Subcutaneous abdominal adipose tissue (tissue), 5 donors: Measurements from ENCODE around the gene ULK2.
"Not testable (repeated sequence)": the region's sequence is repeated elsewhere in the genome, so short reads cannot be mapped to it uniquely, and the experiment has no call there.

Experiments used
- H3K27ac ChIP-seq: one replicate; pipeline ENCODE4 v1.7.0; 2013; ENCODE audit warnings: low read depth, mild to moderate bottlenecking, inconsistent platforms, low read length, moderate library complexity
- H3K27me3 ChIP-seq, 5 donors: one replicate each; pipeline ENCODE4 v1.7.0; 2013; ENCODE audit warnings: low read length in 5 of 5, inconsistent platforms in 1 of 5; ENCODE audit not compliant: control insufficient read depth in 5 of 5, insufficient read depth in 4 of 5
- H3K36me3 ChIP-seq, 5 donors: one replicate each; pipeline ENCODE4 v1.7.0; 2013; ENCODE audit warnings: low read length in 5 of 5; ENCODE audit not compliant: control insufficient read depth in 5 of 5, insufficient read depth in 5 of 5
- H3K4me1 ChIP-seq, 5 donors: one replicate each; pipeline ENCODE4 v1.7.0; 2013; ENCODE audit warnings: low read length in 5 of 5, mild to moderate bottlenecking in 3 of 5, moderate library complexity in 1 of 5; ENCODE audit not compliant: control insufficient read depth in 5 of 5, insufficient read depth in 5 of 5
- H3K4me3 ChIP-seq, 5 donors: one replicate each; pipeline ENCODE4 v1.7.0; 2013; ENCODE audit warnings: low read length in 5 of 5, low read depth in 1 of 5
- H3K9ac ChIP-seq, 5 donors: one replicate each; pipeline ENCODE4 v1.7.0; 2013; ENCODE audit warnings: low read length in 5 of 5, mild to moderate bottlenecking in 4 of 5, moderate library complexity in 3 of 5
- H3K9me3 ChIP-seq, 5 donors: one replicate each; pipeline ENCODE4 v1.7.0; 2013; ENCODE audit warnings: low read length in 5 of 5; ENCODE audit not compliant: control insufficient read depth in 5 of 5
- donor health status: healthy.
- donor health status: healthy.
- donor health status: healthy.
- donor health status: healthy.
- donor health status: healthy.

The ULK2 gene

GRCh38 chr17:19771971-19772630, 95.6 kb downstream of the ULK2 start:
- Histone ChIP-seq H3K27ac (no peak overlapping the region), H3K4me3 (peak overlapping the region in 1 of 5 donors; percentile 1), H3K4me1 (peaks cover 5 to 50% (median 12%) of the 10 kb centered on the region in 5 donors), H3K27me3 (no peaks in the 10 kb centered on the region), H3K9me3 (no peaks in the 10 kb centered on the region), H3K36me3 (peaks cover 26 to 38% (median 29%) of the 10 kb centered on the region in 5 donors), H3K9ac (no peak overlapping the region)

DNA sequence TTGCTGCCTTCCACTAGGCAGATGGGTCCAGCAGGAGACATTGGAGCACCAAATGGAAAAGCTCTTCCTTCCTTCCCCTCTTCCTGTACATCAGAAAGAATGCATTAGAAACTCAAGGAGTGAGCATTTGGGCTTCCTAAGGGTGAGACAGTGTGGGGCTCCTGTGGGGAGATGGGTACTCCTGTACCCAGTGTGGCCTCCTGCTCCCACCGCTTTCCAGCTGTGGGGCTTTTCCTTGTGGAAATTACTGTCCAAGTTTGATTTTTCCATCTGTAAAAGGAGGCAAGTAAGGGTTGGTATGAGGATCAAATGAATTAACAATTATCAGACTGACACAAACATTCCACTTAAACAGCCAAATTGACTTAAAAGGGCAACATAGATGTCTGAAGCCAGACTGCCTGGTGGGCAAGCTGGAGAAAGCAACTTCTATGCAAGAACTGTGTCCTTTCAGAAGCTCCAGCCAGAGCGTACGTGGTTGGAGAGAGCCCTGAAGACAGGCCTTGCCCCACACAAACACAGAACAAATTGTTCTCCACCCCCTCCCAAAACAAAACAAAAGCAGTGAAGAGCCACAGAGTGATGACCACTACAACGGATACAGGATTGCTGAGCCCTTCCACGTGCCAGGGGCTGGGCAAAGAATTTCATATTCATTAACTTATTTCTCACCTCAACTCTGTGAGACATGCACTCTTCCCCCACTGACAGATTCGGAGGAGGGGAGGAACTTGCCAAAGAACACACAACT, 96.6 kb downstream of the ULK2 start:
- Histone ChIP-seq H3K27ac (peak overlapping the region; percentile 43), H3K4me1 (peaks cover 5 to 58% (median 14%) of the 10 kb centered on the region in 5 donors), H3K9ac (peak overlapping the region in 1 of 5 donors; percentile 12), H3K9me3 (no peaks in the 10 kb centered on the region), H3K27me3 (no peaks in the 10 kb centered on the region), H3K36me3 (peaks cover 18 to 28% (median 22%) of the 10 kb centered on the region in 5 donors), H3K4me3 (no peak overlapping the region)

GRCh38 chr17:19769946-19770652, 97.6 kb downstream of the ULK2 start:
- peaks cover 9 to 18% (median 12%) of the 10 kb centered on the region in 5 donors for H3K36me3 ChIP-seq
- H3K9me3 ChIP-seq, result no peaks in the 10 kb centered on the region
- H3K4me1 ChIP-seq, result peaks cover 5 to 58% (median 14%) of the 10 kb centered on the region in 5 donors
- H3K27ac ChIP-seq, result peak overlapping the region; percentile 43
- no peak overlapping the region for H3K9ac ChIP-seq
- H3K4me3 ChIP-seq, result no peak overlapping the region
- no peaks in the 10 kb centered on the region for H3K27me3 ChIP-seq

DNA sequence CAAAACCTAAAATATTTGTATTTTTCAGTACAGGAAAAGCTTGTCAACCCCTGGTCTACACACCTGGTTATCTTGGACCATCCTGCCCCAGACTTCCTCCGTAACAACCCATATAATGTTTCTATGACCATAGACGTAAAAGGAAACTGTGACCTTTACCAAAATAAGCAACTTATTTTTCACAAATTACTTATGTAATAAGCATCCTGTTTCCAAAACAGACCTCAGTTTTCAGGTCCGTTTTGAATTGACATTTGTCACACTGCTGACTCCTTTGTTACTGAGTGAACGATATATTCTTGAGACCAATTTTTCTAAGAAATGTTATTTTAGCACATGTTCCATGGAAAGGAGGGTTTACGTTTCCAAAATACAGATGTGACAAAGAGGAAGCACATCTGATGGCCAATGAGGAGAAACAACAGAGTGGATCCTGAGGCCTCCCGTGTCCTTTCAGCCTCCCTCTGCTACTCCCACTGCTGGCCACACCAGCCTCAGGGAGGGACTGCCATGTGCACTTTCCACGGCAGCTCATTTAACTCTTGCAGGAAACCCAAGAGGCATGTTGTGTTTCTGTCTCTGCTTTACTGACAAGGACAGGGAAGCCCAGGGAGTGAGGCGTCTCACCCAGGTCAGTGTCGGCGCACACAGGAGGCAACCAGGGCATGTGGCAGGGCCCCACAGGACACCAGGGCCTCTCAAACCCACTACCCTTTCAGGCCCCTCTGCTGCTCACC, 99.5 kb downstream of the ULK2 start:
- H3K27ac ChIP-seq, result peak overlapping the region; percentile 60
- no peaks in the 10 kb centered on the region for H3K27me3 ChIP-seq
- no peaks in the 10 kb centered on the region for H3K9me3 ChIP-seq
- no peak overlapping the region for H3K4me3 ChIP-seq
- H3K4me1 ChIP-seq, result peaks cover 5 to 58% (median 14%) of the 10 kb centered on the region in 5 donors
- peaks cover 0 to 5% (median 3%) of the 10 kb centered on the region in 5 donors for H3K36me3 ChIP-seq
- H3K9ac ChIP-seq, result peak overlapping the region in 1 of 5 donors; percentile 5

- Histone ChIP-seq H3K4me1 (peaks cover 2 to 53% (median 11%) of the 10 kb centered on the region in 5 donors), H3K36me3 (peaks cover 0 to 5% (median 1%) of the 10 kb centered on the region in 5 donors), H3K4me3 (no peak overlapping the region), H3K9me3 (no peaks in the 10 kb centered on the region), H3K27ac (no peak overlapping the region), H3K9ac (peak overlapping the region in 1 of 5 donors; percentile 25), H3K27me3 (peaks cover 0 to 2% (median 0%) of the 10 kb centered on the region in 5 donors)
Measured at GRCh38 chr17:19766421-19767270, 101.1 kb downstream of the ULK2 start.

DNA sequence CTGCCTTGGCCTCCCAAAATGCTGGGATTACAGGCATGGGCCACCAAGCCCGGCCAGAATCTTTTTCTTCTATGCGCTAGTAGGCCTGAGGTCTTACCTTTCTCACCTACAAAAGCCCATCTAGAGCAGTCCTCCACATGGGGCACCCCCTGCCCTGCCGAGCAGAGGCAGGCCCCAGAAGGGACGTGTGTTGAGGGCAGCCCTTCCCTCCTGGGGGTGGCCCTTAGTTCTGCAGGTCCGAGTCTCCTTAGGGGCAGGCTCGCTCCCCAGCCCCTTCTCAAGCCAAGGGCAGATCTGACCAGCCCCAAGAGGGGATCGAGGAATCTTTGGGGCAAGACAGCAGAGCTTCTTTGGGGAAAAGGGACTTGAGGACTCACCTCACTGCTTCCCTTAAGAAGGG, 101.7 kb downstream of the ULK2 start:
- peak overlapping the region in 1 of 5 donors; percentile 25 for H3K9ac ChIP-seq
- H3K36me3 ChIP-seq, result peaks cover 0 to 5% (median 0%) of the 10 kb centered on the region in 5 donors
- no peak overlapping the region for H3K4me3 ChIP-seq
- H3K9me3 ChIP-seq, result no peaks in the 10 kb centered on the region
- H3K27ac ChIP-seq, result no peak overlapping the region
- peaks cover 2 to 47% (median 8%) of the 10 kb centered on the region in 5 donors for H3K4me1 ChIP-seq
- peaks cover 0 to 2% (median 0%) of the 10 kb centered on the region in 5 donors for H3K27me3 ChIP-seq

GRCh38 chr17:19763991-19764390, 103.7 kb downstream of the ULK2 start:
- H3K36me3 ChIP-seq, H3K9me3 ChIP-seq, H3K27me3 ChIP-seq, H3K27ac ChIP-seq, H3K4me3 ChIP-seq, H3K9ac ChIP-seq: not testable (repeated sequence)
- H3K4me1 ChIP-seq, result peaks cover 0 to 28% (median 8%) of the 10 kb centered on the region in 5 donors

DNA sequence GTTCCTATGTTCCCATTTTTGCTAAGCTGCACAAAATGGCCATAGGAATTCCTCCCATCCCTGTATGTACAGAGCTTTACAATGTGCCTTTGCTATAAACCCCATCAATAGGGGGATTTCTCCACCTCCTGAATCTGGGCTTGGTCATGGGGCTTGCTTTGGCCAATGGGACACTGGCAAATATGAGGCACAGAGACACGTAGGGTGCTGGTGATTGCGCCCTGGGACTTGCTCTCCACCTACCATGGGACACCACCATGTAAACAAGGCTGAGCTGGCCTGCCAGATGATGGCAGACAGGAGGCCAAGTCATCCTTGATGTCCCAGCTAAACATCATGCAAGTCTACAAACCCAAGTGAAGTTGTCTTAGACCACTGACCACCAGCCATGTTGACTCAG, 104.3 kb downstream of the ULK2 start:
- Histone ChIP-seq H3K36me3 (no peaks in the 10 kb centered on the region), H3K4me3 (no peak overlapping the region), H3K4me1 (peaks cover 0 to 26% (median 8%) of the 10 kb centered on the region in 5 donors), H3K9me3 (no peaks in the 10 kb centered on the region), H3K27me3 (peaks cover 0 to 3% (median 0%) of the 10 kb centered on the region in 5 donors), H3K9ac (no peak overlapping the region), H3K27ac (no peak overlapping the region)

DNA sequence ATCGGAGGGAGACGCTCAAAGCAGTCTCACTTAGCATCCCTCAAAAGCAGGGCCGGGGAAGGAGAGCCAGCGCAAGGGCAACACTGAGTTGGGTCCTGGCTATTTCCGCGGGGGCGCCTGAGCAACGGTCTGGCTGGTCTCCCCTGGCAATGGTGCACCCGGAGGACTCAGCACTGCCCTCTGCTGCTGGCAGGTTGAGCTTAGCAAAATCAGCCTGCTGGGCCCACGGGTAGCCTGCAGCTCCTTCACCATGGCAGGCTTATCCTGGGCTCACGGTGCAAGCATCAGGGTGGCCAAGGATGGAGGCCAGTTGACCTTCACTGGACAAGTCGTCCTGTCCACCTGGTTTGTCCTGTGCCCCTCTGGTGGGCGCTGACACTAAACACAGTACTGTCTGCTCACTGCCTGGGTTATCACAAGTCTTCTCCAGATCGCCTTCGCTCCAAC, 105.2 kb downstream of the ULK2 start:
- no peak overlapping the region for H3K9ac ChIP-seq
- H3K9me3 ChIP-seq, result no peaks in the 10 kb centered on the region
- H3K36me3 ChIP-seq, result no peaks in the 10 kb centered on the region

More for the DNA sequence above, 105.2 kb downstream of the ULK2 start:
- Histone ChIP-seq H3K27me3 (peaks cover 0 to 3% (median 0%) of the 10 kb centered on the region in 5 donors), H3K27ac (no peak overlapping the region), H3K4me1 (peaks cover 0 to 18% (median 8%) of the 10 kb centered on the region in 5 donors), H3K4me3 (no peak overlapping the region)
